Activated CD8-positive, alpha-beta T cell treated with anti-CD3 and anti-CD28 coated beads for 36 hours (primary cell): ENCODE data around the gene BMP10. TPM values are rescaled to one million over a fixed set of nuclear protein-coding genes. Genes with fewer than 3 reads are reported as not detected.

ENCODE experiments used
- ATAC-seq: fragments of 200-7000 bp; cut with Tn5 transposase; one replicate; pipeline ENCODE4 v1.10.0; 2021; ENCODE audit warnings: mild to moderate bottlenecking, moderate library complexity
- CTCF ChIA-PET: fragments of 350-600 bp; sonication (Branson Sonifier 250); formaldehyde crosslinking; loops from one replicate; lab custom pipeline; 2021; ENCODE audit warnings: antibody characterized with exemption; lab: Charles Lee
- POLR2A ChIA-PET: fragments of 350-600 bp; sonication (Branson Sonifier 250); formaldehyde crosslinking; loops from one replicate; lab custom pipeline; 2021; ENCODE audit warnings: antibody characterized with exemption; lab: Charles Lee
- DNase-seq: peaks from one replicate; pipeline ENCODE4 v3.0.0-alpha.2; 2020
- H3K27ac Mint-ChIP-seq: one replicate; pipeline ENCODE4 v1.8.0; 2021; ENCODE audit warnings: mild to moderate bottlenecking, mixed read lengths
- H3K27me3 Mint-ChIP-seq: one replicate; pipeline ENCODE4 v1.8.0; 2021; ENCODE audit warnings: mixed read lengths
- H3K36me3 Mint-ChIP-seq: one replicate; pipeline ENCODE4 v1.8.0; 2021; ENCODE audit warnings: low read depth, mixed read lengths
- H3K4me1 Mint-ChIP-seq: one replicate; pipeline ENCODE4 v1.8.0; 2021; ENCODE audit warnings: low read depth, mixed read lengths
- H3K4me3 Mint-ChIP-seq: one replicate; pipeline ENCODE4 v1.8.0; 2021; ENCODE audit warnings: mild to moderate bottlenecking, moderate library complexity, mixed read lengths
- H3K9me3 Mint-ChIP-seq: one replicate; pipeline ENCODE4 v1.8.0; 2021; ENCODE audit warnings: mixed read lengths
- CTCF ChIP-seq: fragments of 200-600 bp; IDR thresholded peaks from one replicate; pipeline ENCODE4 v1.8.0; 2022; ENCODE audit warnings: antibody characterized with exemption, mild to moderate bottlenecking
- intact Hi-C: fragments of 100-400 bp; cut with micrococcal nuclease; formaldehyde crosslinking; loops from one replicate; pipeline ENCODE4 v1.10.0; 2022
- total RNA-seq, 2 experiments: library from RNA; stranded (reverse); gene quantifications; one replicate each; pipeline ENCODE4 v1.2.3, GENCODE V29; 2021

Gene BMP10
- total RNA-seq, 2 experiments from 2014 or later = not detected

- ChIA-PET POLR2A (interaction anchor here (0.6 to 1.9 kb wide), 8 partner anchors 13 to 1256 kb away, joined by 3 to 5 read pairs (median 3); no protein-coding TSS in a partner anchor), CTCF (interaction anchor here (1.0 to 12.9 kb wide), 10 partner anchors 10 to 341 kb away, joined by 3 to 136 read pairs (median 3); no protein-coding TSS in a partner anchor)
- H3K27ac Mint-ChIP-seq = peak overlapping the region; percentile 87
- H3K4me1 Mint-ChIP-seq = peaks cover 71% of the 10 kb centered on the region
- peaks cover 35% of the 10 kb centered on the region for H3K36me3 Mint-ChIP-seq
- peak overlapping the region; percentile 42 for H3K4me3 Mint-ChIP-seq
- no peaks in the 10 kb centered on the region for H3K27me3 Mint-ChIP-seq
- no peaks in the 10 kb centered on the region for H3K9me3 Mint-ChIP-seq
- no peak for TF ChIP-seq CTCF
- intact Hi-C loops = no loop called here
- ATAC-seq (peak; percentile 22), DNase-seq (peak; percentile 75)
Measured at GRCh38 chr2:68828887-68829708, 42.1 kb downstream of the BMP10 start.

DNA sequence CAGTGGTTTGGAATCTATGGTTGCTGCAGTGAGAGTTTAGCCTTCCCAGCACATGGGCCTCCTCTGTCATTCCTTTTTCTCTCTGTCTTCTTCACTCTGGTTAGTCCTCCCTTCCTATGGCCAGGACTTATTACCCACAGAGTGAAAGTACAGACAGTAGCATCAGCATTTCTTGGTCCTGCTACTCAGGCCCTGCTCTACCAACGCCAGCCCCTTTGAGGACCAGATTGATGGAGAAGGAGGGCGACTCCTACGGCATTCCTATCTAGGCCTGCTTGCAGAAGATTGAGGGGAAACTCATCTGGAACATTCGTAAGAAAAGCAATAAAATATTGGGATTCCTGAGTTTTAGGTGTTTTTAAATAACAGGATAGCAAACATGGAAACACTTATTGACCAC is 43.5 kb downstream of the BMP10 start:
- Mint-ChIP-seq H3K27ac (peak overlapping the region; percentile 47), H3K36me3 (peaks cover 42% of the 10 kb centered on the region), H3K4me3 (no peak overlapping the region), H3K9me3 (no peaks in the 10 kb centered on the region), H3K27me3 (no peaks in the 10 kb centered on the region), H3K4me1 (peaks cover 62% of the 10 kb centered on the region)
- intact Hi-C loops = no loop called here
- ChIA-PET CTCF (interaction anchor here (0.5 to 12.9 kb wide), 5 partner anchors 74 to 119 kb away, joined by 3 to 136 read pairs (median 3); no protein-coding TSS in a partner anchor), POLR2A (no interaction called here)
- ATAC-seq (no peak), DNase-seq (no peak)
- TF ChIP-seq CTCF = no peak

DNA sequence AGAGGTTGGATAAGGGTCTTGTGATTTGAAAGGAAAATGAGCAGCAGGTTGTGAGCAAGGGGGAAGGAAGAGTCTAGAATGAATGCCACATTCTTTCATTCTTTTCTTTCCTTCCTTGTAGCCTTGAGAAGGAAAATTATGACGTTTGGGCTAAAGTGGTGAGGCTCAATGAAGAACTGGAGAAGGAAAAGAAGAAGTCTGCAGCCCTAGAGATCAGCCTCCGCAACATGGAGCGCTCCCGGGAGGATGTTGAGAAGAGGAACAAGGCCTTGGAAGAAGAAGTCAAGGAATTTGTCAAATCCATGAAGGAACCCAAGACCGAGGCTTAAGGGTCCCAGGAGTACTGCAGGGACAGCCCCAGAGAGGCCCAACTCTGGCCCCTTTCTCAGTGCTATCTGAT is 45.3 kb downstream of the BMP10 start:
- Mint-ChIP-seq H3K27ac (peak overlapping the region; percentile 50), H3K4me1 (peaks cover 44% of the 10 kb centered on the region), H3K27me3 (no peaks in the 10 kb centered on the region), H3K4me3 (no peak overlapping the region), H3K36me3 (peaks cover 57% of the 10 kb centered on the region), H3K9me3 (no peaks in the 10 kb centered on the region)
- ATAC-seq (no peak), DNase-seq (no peak)
- intact Hi-C loops = no loop called here
- POLR2A ChIA-PET = no interaction called here
- CTCF ChIA-PET = interaction anchor here (0.6 to 0.9 kb wide), 2 partner anchors 13 to 76 kb away, joined by 3 read pairs; no protein-coding TSS in a partner anchor
- TF ChIP-seq CTCF = no peak

GRCh38 chr2:68824831-68825230 is 46.4 kb downstream of the BMP10 start:
- H3K36me3 Mint-ChIP-seq = peaks cover 60% of the 10 kb centered on the region
- no peak for TF ChIP-seq CTCF
- ATAC-seq (no peak), DNase-seq (no peak)
- ChIA-PET POLR2A (interaction anchor here (0.6 kb wide), 1 partner anchor 17 kb away, joined by 4 read pairs; no protein-coding TSS in a partner anchor), CTCF (interaction anchor here (0.9 to 2.7 kb wide), 2 partner anchors 75 to 101 kb away, joined by 3 to 6 read pairs; no protein-coding TSS in a partner anchor)
- intact Hi-C loops = no loop called here
- H3K9me3 Mint-ChIP-seq = no peaks in the 10 kb centered on the region
- peaks cover 37% of the 10 kb centered on the region for H3K4me1 Mint-ChIP-seq
- no peak overlapping the region for H3K4me3 Mint-ChIP-seq
- H3K27ac Mint-ChIP-seq = peak overlapping the region; percentile 50
- no peaks in the 10 kb centered on the region for H3K27me3 Mint-ChIP-seq
